HUES64 (cell line): Measurements from ENCODE around the gene FXYD3.

Experiments
- H3K27ac ChIP-seq: 2 replicates; pipeline ENCODE4 v1.7.0; 2013; ENCODE audit warnings: low read depth, low read length, inconsistent platforms
- H3K27me3 ChIP-seq: 2 replicates; pipeline ENCODE4 v1.6.1; 2013; ENCODE audit warnings: mild to moderate bottlenecking, low read length; ENCODE audit not compliant: insufficient read depth
- H3K36me3 ChIP-seq: 2 replicates; pipeline ENCODE4 v1.6.1; 2013; ENCODE audit warnings: mild to moderate bottlenecking, low read length; ENCODE audit not compliant: insufficient read depth
- H3K4me1 ChIP-seq: 2 replicates; pipeline ENCODE4 v1.6.1; 2013; ENCODE audit warnings: mild to moderate bottlenecking, low read length, moderate library complexity; ENCODE audit not compliant: insufficient read depth
- H3K4me3 ChIP-seq: 2 replicates; pipeline ENCODE4 v1.5.1; 2013; ENCODE audit warnings: mild to moderate bottlenecking, low read length, moderate library complexity
- H3K9ac ChIP-seq: 2 replicates; pipeline ENCODE4 v1.6.1; 2013; ENCODE audit warnings: mild to moderate bottlenecking, low read depth, low read length
- H3K9me3 ChIP-seq: 2 replicates; pipeline ENCODE4 v1.6.1; 2013; ENCODE audit warnings: low read depth, low read length; ENCODE audit not compliant: insufficient read depth
- WGBS: fragments of 150-250, 120-280 bp; methylation state at CpG from one replicate; pipeline ENCODE4 v1.1.7; 2013; ENCODE audit warnings: missing lambda C conversion rate; 5-methylcytosine and 5-hydroxymethylcytosine counted together

The FXYD3 gene

DNA sequence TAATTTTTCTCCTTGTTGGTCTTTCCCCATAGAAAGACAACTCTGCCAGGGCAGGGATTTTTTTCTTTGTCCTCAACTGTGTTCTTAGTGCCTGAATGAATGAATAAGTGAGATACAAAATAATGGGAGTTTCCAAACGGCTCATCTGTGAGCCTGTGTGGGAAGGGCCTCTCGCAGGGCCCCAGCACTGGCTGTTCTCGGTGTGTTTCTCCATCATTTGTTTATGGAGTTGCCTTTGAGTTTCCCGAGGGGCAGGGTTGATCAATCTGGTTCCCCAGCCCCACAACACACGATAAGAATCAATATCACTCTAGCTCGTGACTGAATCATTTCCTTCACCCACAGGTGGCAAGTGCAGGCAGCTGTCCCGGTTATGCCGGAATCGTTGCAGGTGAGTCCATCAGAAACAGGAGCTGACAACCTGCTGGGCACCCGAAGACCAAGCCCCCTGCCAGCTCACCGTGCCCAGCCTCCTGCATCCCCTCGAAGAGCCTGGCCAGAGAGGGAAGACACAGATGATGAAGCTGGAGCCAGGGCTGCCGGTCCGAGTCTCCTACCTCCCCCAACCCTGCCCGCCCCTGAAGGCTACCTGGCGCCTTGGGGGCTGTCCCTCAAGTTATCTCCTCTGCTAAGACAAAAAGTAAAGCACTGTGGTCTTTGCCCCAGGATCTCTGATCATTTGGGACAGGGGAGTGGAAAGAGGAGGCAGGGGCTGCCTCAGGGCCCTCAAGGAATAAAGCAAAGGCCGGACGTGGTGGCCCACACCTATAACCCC, 53.8 kb downstream of the FXYD3 start:
- WGBS: 89% methylated on average over 18 of the region's 18 CpGs
- no peaks in the 10 kb centered on the region for H3K4me1 ChIP-seq
- H3K4me3 ChIP-seq: no peak overlapping the region
- no peaks in the 10 kb centered on the region for H3K27me3 ChIP-seq
- H3K36me3 ChIP-seq: peaks cover 56% of the 10 kb centered on the region
- H3K9me3 ChIP-seq: peaks cover 6% of the 10 kb centered on the region; the same call in 1 of the 2 replicates
- H3K9ac ChIP-seq: no peak overlapping the region
- H3K27ac ChIP-seq: no peak overlapping the region

DNA sequence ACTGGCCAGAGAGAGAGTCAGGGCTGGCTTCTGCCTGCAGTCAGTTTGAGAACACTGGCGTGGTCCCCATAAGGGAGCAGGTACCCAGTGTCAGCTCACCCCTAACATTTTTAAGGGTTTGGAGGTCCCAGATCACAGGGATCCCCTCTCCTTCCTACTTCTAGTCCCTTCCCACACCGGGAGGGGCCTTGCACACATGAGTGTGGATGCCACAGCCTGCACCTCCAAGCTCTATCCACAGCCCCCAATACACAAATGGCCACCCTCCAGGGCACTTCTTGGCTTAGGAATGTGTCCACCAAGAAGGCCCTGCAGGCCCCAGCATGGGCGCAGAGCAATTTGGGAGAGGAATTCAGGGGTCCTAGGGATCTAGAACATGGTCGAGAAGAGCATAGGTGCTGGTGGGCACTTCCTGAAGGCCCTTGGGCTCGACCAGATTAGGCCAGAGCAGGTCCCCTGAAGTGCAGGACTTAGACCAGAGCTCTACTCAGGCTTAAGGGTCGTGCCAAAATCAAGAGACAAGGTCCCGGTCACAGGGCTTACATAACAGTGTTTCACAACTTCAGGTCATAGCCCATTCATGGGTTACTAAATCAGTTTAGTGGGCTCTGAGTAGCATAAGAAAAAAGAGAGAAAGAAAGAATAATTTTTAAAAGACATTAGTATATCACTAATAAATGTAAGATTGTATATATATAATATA, 54.9 kb downstream of the FXYD3 start:
- Histone ChIP-seq H3K27ac (no peak overlapping the region), H3K27me3 (no peaks in the 10 kb centered on the region), H3K36me3 (peaks cover 45% of the 10 kb centered on the region), H3K9ac (no peak overlapping the region), H3K9me3 (peaks cover 6% of the 10 kb centered on the region; the same call in 1 of the 2 replicates), H3K4me1 (no peaks in the 10 kb centered on the region), H3K4me3 (no peak overlapping the region)
- WGBS: 93% methylated on average over 7 of the region's 7 CpGs

DNA sequence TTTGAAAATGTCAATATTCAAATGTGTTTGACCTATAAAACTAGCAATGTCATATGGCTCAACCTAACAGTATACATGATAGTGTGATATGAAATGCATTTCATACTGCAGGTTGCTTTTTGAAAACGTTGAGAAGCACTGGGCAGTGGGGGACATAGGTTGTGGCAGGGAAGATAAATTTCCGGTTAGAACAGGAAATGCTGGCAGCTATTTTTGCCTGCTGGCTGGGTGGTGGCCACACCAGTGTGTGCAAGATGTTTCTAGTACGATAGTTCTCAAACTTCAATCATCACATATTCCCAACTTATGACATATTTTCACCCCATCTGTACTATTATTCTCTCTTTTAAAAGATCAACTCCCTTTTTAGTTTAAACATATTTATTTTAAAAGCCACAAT, 56.1 kb downstream of the FXYD3 start:
- 92% methylated on average over 3 of the region's 3 CpGs for WGBS
- no peaks in the 10 kb centered on the region for H3K9me3 ChIP-seq
- H3K27me3 ChIP-seq: no peaks in the 10 kb centered on the region
- no peaks in the 10 kb centered on the region for H3K4me1 ChIP-seq
- peaks cover 33% of the 10 kb centered on the region for H3K36me3 ChIP-seq
- no peak overlapping the region for H3K4me3 ChIP-seq
- H3K27ac ChIP-seq: no peak overlapping the region
- H3K9ac ChIP-seq: no peak overlapping the region
